Measurements from ENCODE around the gene NAPB. TPM values are rescaled to one million over a fixed set of nuclear protein-coding genes. Genes with fewer than 3 reads are reported as not detected.

NAPB gene
- total and polyA plus RNA-seq, 2 of the 8 experiments (the other 6 are each of a cell fraction or from before 2014, with no cell fraction given): 6.2 to 12.3 TPM

GRCh38 chr20:23393996-23394775, 27.1 kb downstream of the NAPB start (continued):
- TF ChIP-seq MAFK (IDR thresholded peaks at IDR 0.05; ENCODE audit: low read depth, low read length) (no peak), CBX5 (IDR thresholded peaks at IDR 0.05; ENCODE audit: low read depth, low read length) (no peak), JUND (IDR thresholded peaks at IDR 0.05; ENCODE audit: low read length) (no peak), ASH2L (IDR thresholded peaks at IDR 0.05; ENCODE audit: low read length) (no peak), CHD2 (IDR thresholded peaks at IDR 0.05; ENCODE audit: low read length) (no peak), CBX8 (IDR thresholded peaks at IDR 0.05; ENCODE audit: borderline replicate concordance, low read depth, low read length) (no peak), KDM4A (IDR thresholded peaks at IDR 0.05; ENCODE audit: low read depth, low read length, severe bottlenecking) (no peak), POU5F1 (IDR thresholded peaks at IDR 0.05; ENCODE audit: low read depth, low read length) (no peak), GTF2F1 (IDR thresholded peaks at IDR 0.05; ENCODE audit: borderline replicate concordance, low read depth, low read length) (no peak)
